Ovary (tissue), 3 donors: ENCODE measurements around the gene ESAM.

Source experiments
- CTCF ChIP-seq, 3 donors: fragments of 450-650 bp in 2 of 3; fragments of 200-600 bp in 1 of 3; IDR thresholded peaks; one replicate each; pipeline versions ENCODE4 v1.5.1 to v1.8.0; 2016 to 2022; ENCODE audit warnings: antibody characterized with exemption in 3 of 3, mild to moderate bottlenecking in 1 of 3
- POLR2A ChIP-seq: fragments of 450-650 bp; IDR thresholded peaks from one replicate; pipeline ENCODE4 v1.6.1; 2017; ENCODE audit warnings: antibody characterized with exemption, mild to moderate bottlenecking, moderate library complexity
- donor health status: DM: no; HTN: no; CAD: no.

- no peak for TF ChIP-seq POLR2A
- TF ChIP-seq CTCF (IDR thresholded peaks at IDR 0.05), result peak in 1 of 3 donors; percentile 20
These were observed 15.4 kb downstream of the ESAM start for GRCh38 chr11:124746621-124747243.
